IMR-90 (cell line): ENCODE data around the gene APOBEC3H.

Experiments
- CTCF ChIP-seq: conservative IDR thresholded peaks from 2 replicates; pipeline ENCODE4 v1.5.1; 2012; ENCODE audit warnings: mild to moderate bottlenecking, low read depth, low read length, improper control_type of control experiment
- MXI1 ChIP-seq: IDR thresholded peaks from 2 replicates; pipeline ENCODE4 v1.6.1; 2012; ENCODE audit warnings: low read depth, mild to moderate bottlenecking, low read length, moderate library complexity, borderline replicate concordance
- NFE2L2 ChIP-seq: fragments of 150-350 bp; IDR thresholded peaks from 2 replicates; pipeline ENCODE4 v1.6.1; 2016; ENCODE audit warnings: low read depth, mild to moderate bottlenecking, low read length
- POLR2A ChIP-seq: IDR thresholded peaks from 2 replicates; pipeline ENCODE4 v1.6.1; 2012; ENCODE audit warnings: mild to moderate bottlenecking, low read depth, low read length
- TF ChIP-seq, protein P1 (sequence below): fragments of 150-350 bp; IDR thresholded peaks from 2 replicates; pipeline ENCODE4 v1.6.1; 2016; ENCODE audit warnings: low read depth, mild to moderate bottlenecking, low read length, moderate library complexity, borderline replicate concordance

GRCh38 chr22:39092111-39092862, 4.8 kb upstream of the APOBEC3H start:
- TF ChIP-seq, protein P1, sequence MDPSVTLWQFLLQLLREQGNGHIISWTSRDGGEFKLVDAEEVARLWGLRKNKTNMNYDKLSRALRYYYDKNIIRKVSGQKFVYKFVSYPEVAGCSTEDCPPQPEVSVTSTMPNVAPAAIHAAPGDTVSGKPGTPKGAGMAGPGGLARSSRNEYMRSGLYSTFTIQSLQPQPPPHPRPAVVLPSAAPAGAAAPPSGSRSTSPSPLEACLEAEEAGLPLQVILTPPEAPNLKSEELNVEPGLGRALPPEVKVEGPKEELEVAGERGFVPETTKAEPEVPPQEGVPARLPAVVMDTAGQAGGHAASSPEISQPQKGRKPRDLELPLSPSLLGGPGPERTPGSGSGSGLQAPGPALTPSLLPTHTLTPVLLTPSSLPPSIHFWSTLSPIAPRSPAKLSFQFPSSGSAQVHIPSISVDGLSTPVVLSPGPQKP, result no peak
- TF ChIP-seq MXI1 (no peak), NFE2L2 (no peak), CTCF (no peak), POLR2A (no peak)
